Measurements from ENCODE around the gene SYNE3.
A peak's percentile ranks its signal among the peaks of the same experiment; 100 is the strongest.

The SYNE3 gene

GRCh38 chr14:95538801-95539509, 22.5 kb upstream of the SYNE3 start:
- no peak for DNase-seq (ENCODE audit: low read depth)

GRCh38 chr14:95537298-95538089, 21.0 kb upstream of the SYNE3 start:
- Histone ChIP-seq H3K36me3 (ENCODE audit: control insufficient read depth, insufficient read depth, low read length, severe bottlenecking) (no peaks in the 10 kb centered on the region), H3K4me3 (ENCODE audit: low read length) (peak overlapping the region; percentile 91), H3K9ac (ENCODE audit: low read length) (peak overlapping the region; percentile 9), H3K9me3 (ENCODE audit: control insufficient read depth, low read length) (no peaks in the 10 kb centered on the region), H3K4me1 (ENCODE audit: control insufficient read depth, insufficient read depth, low read length) (peaks cover 41% of the 10 kb centered on the region), H3K27me3 (replicated peaks; ENCODE audit: control insufficient read depth, insufficient read depth, low read length) (no peaks in the 10 kb centered on the region)
- no peak for DNase-seq (ENCODE audit: low read depth)

More at GRCh38 chr14:95538801-95539509, 22.5 kb upstream of the SYNE3 start:
- Histone ChIP-seq H3K9me3 (ENCODE audit: control insufficient read depth, low read length) (no peaks in the 10 kb centered on the region), H3K4me3 (ENCODE audit: low read length) (no peak overlapping the region), H3K27me3 (replicated peaks; ENCODE audit: control insufficient read depth, insufficient read depth, low read length) (no peaks in the 10 kb centered on the region), H3K4me1 (ENCODE audit: control insufficient read depth, insufficient read depth, low read length) (peaks cover 27% of the 10 kb centered on the region), H3K36me3 (ENCODE audit: control insufficient read depth, insufficient read depth, low read length, severe bottlenecking) (peaks cover under 1% of the 10 kb centered on the region), H3K9ac (ENCODE audit: low read length) (no peak overlapping the region)

DNA sequence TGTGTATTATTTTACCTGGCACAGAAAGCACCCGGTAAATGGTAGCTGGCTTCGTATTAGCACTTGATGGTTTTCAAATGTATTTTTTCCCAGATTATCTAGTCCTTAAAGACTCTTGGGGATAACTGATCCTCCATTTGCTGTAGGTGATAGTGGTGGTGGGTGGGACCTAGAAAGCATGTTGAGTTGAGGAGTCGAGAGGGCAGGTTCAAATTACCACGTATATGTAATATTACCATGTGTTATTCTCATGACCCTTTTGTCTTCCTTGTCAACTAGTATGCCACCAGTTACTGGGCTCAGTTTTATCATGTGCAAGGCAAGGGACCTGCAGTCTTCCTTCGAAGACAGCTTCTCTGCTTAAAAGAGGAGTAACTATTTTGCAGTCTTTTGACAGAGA, 20.2 kb upstream of the SYNE3 start:
- no peak for DNase-seq (ENCODE audit: low read depth)
- Histone ChIP-seq H3K4me1 (ENCODE audit: control insufficient read depth, insufficient read depth, low read length) (peaks cover 49% of the 10 kb centered on the region), H3K9ac (ENCODE audit: low read length) (peak overlapping the region; percentile 90), H3K27me3 (replicated peaks; ENCODE audit: control insufficient read depth, insufficient read depth, low read length) (no peaks in the 10 kb centered on the region), H3K9me3 (ENCODE audit: control insufficient read depth, low read length) (no peaks in the 10 kb centered on the region), H3K4me3 (ENCODE audit: low read length) (peak overlapping the region; percentile 91), H3K36me3 (ENCODE audit: control insufficient read depth, insufficient read depth, low read length, severe bottlenecking) (no peaks in the 10 kb centered on the region)

DNA sequence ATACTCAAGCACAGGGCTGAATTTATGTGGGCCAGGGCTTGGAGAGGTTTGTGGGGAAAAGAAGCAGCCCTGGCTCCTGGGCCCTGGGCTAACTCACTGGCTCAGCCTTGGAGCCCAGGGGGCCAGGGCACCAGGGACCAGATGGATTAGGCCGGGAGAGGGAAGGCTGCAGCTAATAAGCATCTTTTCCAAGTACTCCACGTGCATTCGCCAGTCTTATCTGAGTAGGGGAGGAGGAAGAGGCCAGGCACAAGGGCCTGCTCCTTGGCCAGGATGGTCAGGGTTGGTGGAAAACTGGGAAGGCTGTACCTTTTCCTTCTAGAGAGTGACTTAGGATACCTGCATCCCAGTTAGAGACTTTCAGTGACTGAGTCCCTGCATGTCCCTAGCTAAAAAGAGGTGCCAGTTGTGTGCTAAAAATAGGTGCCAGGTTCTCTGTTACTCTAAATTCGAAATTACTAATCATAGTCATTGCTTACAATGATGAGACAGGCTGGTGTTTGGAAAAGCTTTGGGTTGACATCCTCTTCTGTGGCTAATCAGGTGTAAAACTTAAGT, 19.7 kb upstream of the SYNE3 start:
- peaks cover 55% of the 10 kb centered on the region for H3K4me1 ChIP-seq (ENCODE audit: control insufficient read depth, insufficient read depth, low read length)

DNA sequence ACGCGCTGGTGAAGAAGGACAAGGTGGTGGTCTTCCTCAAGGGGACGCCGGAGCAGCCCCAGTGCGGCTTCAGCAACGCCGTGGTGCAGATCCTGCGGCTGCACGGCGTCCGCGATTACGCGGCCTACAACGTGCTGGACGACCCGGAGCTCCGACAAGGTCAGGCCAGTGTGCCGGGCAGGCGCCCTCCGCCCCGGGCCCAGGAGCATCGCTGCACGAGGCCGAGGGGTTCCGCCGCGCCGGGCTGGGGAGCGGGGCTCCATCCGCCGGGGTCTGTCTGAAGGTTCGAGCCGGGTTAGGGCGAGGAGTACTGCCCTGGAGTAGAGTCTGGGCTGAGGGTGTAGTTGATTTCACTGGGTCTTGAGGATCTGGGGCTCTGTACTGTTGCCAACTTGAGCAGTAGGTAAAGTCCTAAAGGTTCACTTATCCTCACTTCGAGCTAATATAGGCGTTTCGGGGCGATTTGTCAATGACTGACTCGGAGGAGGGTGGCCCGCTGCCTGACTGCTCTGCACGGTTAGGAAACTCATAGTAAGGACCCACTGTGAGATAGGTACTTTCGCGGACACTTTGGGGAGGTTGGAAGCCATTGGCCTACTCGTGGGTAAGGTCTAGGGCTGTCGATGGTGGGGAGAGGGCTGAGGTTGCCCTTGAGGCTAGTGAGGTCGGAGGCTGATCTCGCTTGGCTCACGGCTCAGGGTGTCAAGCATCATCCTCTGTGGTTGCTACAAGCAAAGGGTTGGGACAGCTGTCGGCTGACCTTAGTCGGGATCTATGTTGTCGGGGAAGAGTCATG, 19.0 kb upstream of the SYNE3 start:
- H3K27me3 ChIP-seq (replicated peaks; ENCODE audit: control insufficient read depth, insufficient read depth, low read length) = no peaks in the 10 kb centered on the region
- peaks cover 62% of the 10 kb centered on the region for H3K4me1 ChIP-seq (ENCODE audit: control insufficient read depth, insufficient read depth, low read length)
- H3K9ac ChIP-seq (ENCODE audit: low read length) = peak overlapping the region; percentile 90
- no peaks in the 10 kb centered on the region for H3K9me3 ChIP-seq (ENCODE audit: control insufficient read depth, low read length)
- DNase-seq (ENCODE audit: low read depth) = peak; percentile 45
- H3K4me3 ChIP-seq (ENCODE audit: low read length) = peak overlapping the region; percentile 91
- no peaks in the 10 kb centered on the region for H3K36me3 ChIP-seq (ENCODE audit: control insufficient read depth, insufficient read depth, low read length, severe bottlenecking)

More for the DNA sequence above, 19.7 kb upstream of the SYNE3 start:
- no peak for DNase-seq (ENCODE audit: low read depth)
- Histone ChIP-seq H3K4me3 (ENCODE audit: low read length) (peak overlapping the region; percentile 91), H3K9ac (ENCODE audit: low read length) (peak overlapping the region; percentile 90), H3K9me3 (ENCODE audit: control insufficient read depth, low read length) (no peaks in the 10 kb centered on the region), H3K36me3 (ENCODE audit: control insufficient read depth, insufficient read depth, low read length, severe bottlenecking) (no peaks in the 10 kb centered on the region), H3K27me3 (replicated peaks; ENCODE audit: control insufficient read depth, insufficient read depth, low read length) (no peaks in the 10 kb centered on the region)

GRCh38 chr14:95534299-95535225, 18.1 kb upstream of the SYNE3 start, which contains the start of gene GLRX5:
Gene GLRX5 (plus strand): TSS chr14:95535050. CDS start chr14:95535090, 40 bp downstream.
- Histone ChIP-seq H3K27me3 (replicated peaks; ENCODE audit: control insufficient read depth, insufficient read depth, low read length) (no peaks in the 10 kb centered on the region), H3K4me3 (ENCODE audit: low read length) (peak within 1 kb of the TSS; percentile 91), H3K4me1 (ENCODE audit: control insufficient read depth, insufficient read depth, low read length) (peaks cover 65% of the 10 kb centered on the region), H3K9ac (ENCODE audit: low read length) (peak within 1 kb of the TSS; percentile 90), H3K36me3 (ENCODE audit: control insufficient read depth, insufficient read depth, low read length, severe bottlenecking) (no peaks in the 10 kb centered on the region), H3K9me3 (ENCODE audit: control insufficient read depth, low read length) (no peaks in the 10 kb centered on the region)
- peak; percentile 100 for DNase-seq (ENCODE audit: low read depth)

GRCh38 chr14:95533822-95534221, 17.4 kb upstream of the SYNE3 start:
- DNase-seq (ENCODE audit: low read depth) = peak; percentile 52
- Histone ChIP-seq H3K36me3 (ENCODE audit: control insufficient read depth, insufficient read depth, low read length, severe bottlenecking) (no peaks in the 10 kb centered on the region), H3K4me1 (ENCODE audit: control insufficient read depth, insufficient read depth, low read length) (peaks cover 70% of the 10 kb centered on the region), H3K4me3 (ENCODE audit: low read length) (peak overlapping the region; percentile 91), H3K27me3 (replicated peaks; ENCODE audit: control insufficient read depth, insufficient read depth, low read length) (no peaks in the 10 kb centered on the region), H3K9me3 (ENCODE audit: control insufficient read depth, low read length) (no peaks in the 10 kb centered on the region), H3K9ac (ENCODE audit: low read length) (peak overlapping the region; percentile 90)

GRCh38 chr14:95533391-95533821, 17.0 kb upstream of the SYNE3 start:
- peak overlapping the region; percentile 91 for H3K4me3 ChIP-seq (ENCODE audit: low read length)
- peak overlapping the region; percentile 90 for H3K9ac ChIP-seq (ENCODE audit: low read length)
- H3K27me3 ChIP-seq (replicated peaks; ENCODE audit: control insufficient read depth, insufficient read depth, low read length) = no peaks in the 10 kb centered on the region
- peak; percentile 65 for DNase-seq (ENCODE audit: low read depth)
- no peaks in the 10 kb centered on the region for H3K36me3 ChIP-seq (ENCODE audit: control insufficient read depth, insufficient read depth, low read length, severe bottlenecking)
- H3K4me1 ChIP-seq (ENCODE audit: control insufficient read depth, insufficient read depth, low read length) = peaks cover 72% of the 10 kb centered on the region
- no peaks in the 10 kb centered on the region for H3K9me3 ChIP-seq (ENCODE audit: control insufficient read depth, low read length)

DNA sequence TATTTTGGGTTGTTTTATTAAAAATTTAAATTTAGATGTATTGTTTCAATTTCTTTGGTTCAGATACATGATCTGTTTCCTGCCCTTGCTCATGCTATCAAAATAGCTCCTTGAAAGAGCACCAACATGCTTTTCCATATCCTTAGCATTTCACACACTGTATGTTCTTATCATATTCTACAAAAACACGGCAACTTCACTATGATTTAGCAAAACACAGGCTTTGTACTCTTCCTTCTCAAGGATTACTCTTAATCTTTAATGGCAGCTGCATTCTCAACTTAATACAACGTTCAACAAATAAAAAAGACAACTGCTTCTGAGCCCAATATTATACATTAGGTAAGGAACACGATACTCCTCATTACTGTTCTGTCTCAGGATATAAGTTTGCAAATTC, 15.5 kb upstream of the SYNE3 start:
- peak overlapping the region; percentile 91 for H3K4me3 ChIP-seq (ENCODE audit: low read length)
- no peak for DNase-seq (ENCODE audit: low read depth)

GRCh38 chr14:95531473-95531872, 15.0 kb upstream of the SYNE3 start:
- DNase-seq (ENCODE audit: low read depth) = peak; percentile 84
- Histone ChIP-seq H3K36me3 (ENCODE audit: control insufficient read depth, insufficient read depth, low read length, severe bottlenecking) (no peaks in the 10 kb centered on the region), H3K9me3 (ENCODE audit: control insufficient read depth, low read length) (no peaks in the 10 kb centered on the region), H3K4me1 (ENCODE audit: control insufficient read depth, insufficient read depth, low read length) (peaks cover 64% of the 10 kb centered on the region), H3K9ac (ENCODE audit: low read length) (peak overlapping the region; percentile 90), H3K4me3 (ENCODE audit: low read length) (peak overlapping the region; percentile 91), H3K27me3 (replicated peaks; ENCODE audit: control insufficient read depth, insufficient read depth, low read length) (no peaks in the 10 kb centered on the region)

More for the DNA sequence above, 15.5 kb upstream of the SYNE3 start:
- peaks cover 64% of the 10 kb centered on the region for H3K4me1 ChIP-seq (ENCODE audit: control insufficient read depth, insufficient read depth, low read length)
- peak overlapping the region; percentile 90 for H3K9ac ChIP-seq (ENCODE audit: low read length)
- no peaks in the 10 kb centered on the region for H3K9me3 ChIP-seq (ENCODE audit: control insufficient read depth, low read length)
- H3K36me3 ChIP-seq (ENCODE audit: control insufficient read depth, insufficient read depth, low read length, severe bottlenecking) = no peaks in the 10 kb centered on the region
- no peaks in the 10 kb centered on the region for H3K27me3 ChIP-seq (replicated peaks; ENCODE audit: control insufficient read depth, insufficient read depth, low read length)

All from adipocyte (in vitro differentiated cells).